Measurements from ENCODE around the gene DACH1.

DNA sequence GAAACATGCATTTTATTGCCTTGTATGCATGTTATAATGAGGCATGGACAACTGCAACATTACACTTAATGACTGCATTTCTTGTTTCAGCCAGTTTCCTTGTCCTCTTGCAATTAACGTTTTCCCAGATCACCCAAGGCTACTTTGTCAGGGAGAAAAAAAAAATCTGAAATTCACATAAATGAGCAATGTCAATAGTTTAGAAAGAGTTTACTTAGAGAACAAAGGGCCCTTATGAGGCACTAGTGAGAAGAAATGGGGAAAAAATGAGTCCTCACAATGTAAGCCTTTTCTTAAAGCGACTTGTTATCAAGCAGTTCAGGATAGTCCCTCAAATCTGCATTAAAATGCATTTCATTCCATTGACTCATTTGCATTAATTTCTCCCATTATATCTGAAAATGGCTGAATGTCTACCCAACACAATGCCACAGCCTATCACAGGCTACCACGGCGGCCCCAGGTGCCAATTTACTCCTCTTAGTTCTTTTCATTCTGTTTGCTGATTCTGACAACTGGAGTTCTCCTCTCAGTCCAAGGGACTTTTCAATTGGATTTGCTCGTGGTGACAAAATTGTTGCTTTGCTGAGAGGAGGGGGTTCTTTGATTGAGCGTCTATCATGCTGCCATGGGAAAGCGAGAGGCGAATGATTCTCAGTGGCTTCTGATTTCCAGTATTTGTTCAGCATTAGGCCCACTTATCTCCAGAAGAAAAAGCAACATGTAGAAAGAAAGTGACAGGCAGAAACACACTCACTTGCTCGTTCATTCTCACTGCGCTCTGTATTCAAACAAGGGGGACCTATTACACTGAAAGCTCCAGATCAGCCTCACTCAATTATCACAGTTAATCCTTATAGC, 107.1 kb downstream of the DACH1 start:
- no peak for TF ChIP-seq ZFP30 (CRISPR knock-in tag; IDR thresholded peaks at IDR 0.05)
- TF ChIP-seq ZFP3 (CRISPR knock-in tag; IDR thresholded peaks at IDR 0.05): no peak
- TF ChIP-seq GLIS3 (CRISPR knock-in tag; IDR thresholded peaks at IDR 0.05): no peak
- TF ChIP-seq, protein P1, sequence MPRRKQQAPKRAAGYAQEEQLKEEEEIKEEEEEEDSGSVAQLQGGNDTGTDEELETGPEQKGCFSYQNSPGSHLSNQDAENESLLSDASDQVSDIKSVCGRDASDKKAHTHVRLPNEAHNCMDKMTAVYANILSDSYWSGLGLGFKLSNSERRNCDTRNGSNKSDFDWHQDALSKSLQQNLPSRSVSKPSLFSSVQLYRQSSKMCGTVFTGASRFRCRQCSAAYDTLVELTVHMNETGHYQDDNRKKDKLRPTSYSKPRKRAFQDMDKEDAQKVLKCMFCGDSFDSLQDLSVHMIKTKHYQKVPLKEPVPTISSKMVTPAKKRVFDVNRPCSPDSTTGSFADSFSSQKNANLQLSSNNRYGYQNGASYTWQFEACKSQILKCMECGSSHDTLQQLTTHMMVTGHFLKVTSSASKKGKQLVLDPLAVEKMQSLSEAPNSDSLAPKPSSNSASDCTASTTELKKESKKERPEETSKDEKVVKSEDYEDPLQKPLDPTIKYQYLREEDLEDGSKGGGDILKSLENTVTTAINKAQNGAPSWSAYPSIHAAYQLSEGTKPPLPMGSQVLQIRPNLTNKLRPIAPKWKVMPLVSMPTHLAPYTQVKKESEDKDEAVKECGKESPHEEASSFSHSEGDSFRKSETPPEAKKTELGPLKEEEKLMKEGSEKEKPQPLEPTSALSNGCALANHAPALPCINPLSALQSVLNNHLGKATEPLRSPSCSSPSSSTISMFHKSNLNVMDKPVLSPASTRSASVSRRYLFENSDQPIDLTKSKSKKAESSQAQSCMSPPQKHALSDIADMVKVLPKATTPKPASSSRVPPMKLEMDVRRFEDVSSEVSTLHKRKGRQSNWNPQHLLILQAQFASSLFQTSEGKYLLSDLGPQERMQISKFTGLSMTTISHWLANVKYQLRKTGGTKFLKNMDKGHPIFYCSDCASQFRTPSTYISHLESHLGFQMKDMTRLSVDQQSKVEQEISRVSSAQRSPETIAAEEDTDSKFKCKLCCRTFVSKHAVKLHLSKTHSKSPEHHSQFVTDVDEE (CRISPR knock-in tag; IDR thresholded peaks at IDR 0.05): no peak
- TF ChIP-seq ARNTL (CRISPR knock-in tag; IDR thresholded peaks at IDR 0.05; ENCODE audit: borderline replicate concordance, low read depth): no peak
- TF ChIP-seq, protein P2, sequence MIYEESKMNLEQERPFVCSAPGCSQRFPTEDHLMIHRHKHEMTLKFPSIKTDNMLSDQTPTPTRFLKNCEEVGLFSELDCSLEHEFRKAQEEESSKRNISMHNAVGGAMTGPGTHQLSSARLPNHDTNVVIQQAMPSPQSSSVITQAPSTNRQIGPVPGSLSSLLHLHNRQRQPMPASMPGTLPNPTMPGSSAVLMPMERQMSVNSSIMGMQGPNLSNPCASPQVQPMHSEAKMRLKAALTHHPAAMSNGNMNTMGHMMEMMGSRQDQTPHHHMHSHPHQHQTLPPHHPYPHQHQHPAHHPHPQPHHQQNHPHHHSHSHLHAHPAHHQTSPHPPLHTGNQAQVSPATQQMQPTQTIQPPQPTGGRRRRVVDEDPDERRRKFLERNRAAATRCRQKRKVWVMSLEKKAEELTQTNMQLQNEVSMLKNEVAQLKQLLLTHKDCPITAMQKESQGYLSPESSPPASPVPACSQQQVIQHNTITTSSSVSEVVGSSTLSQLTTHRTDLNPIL (CRISPR knock-in tag; IDR thresholded peaks at IDR 0.05; ENCODE audit: low read depth): no peak
- TF ChIP-seq, protein P3, sequence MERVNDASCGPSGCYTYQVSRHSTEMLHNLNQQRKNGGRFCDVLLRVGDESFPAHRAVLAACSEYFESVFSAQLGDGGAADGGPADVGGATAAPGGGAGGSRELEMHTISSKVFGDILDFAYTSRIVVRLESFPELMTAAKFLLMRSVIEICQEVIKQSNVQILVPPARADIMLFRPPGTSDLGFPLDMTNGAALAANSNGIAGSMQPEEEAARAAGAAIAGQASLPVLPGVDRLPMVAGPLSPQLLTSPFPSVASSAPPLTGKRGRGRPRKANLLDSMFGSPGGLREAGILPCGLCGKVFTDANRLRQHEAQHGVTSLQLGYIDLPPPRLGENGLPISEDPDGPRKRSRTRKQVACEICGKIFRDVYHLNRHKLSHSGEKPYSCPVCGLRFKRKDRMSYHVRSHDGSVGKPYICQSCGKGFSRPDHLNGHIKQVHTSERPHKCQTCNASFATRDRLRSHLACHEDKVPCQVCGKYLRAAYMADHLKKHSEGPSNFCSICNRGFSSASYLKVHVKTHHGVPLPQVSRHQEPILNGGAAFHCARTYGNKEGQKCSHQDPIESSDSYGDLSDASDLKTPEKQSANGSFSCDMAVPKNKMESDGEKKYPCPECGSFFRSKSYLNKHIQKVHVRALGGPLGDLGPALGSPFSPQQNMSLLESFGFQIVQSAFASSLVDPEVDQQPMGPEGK (CRISPR knock-in tag; IDR thresholded peaks at IDR 0.05; ENCODE audit: borderline replicate concordance): no peak
- no peak for TF ChIP-seq CSDC2 (CRISPR knock-in tag; IDR thresholded peaks at IDR 0.05)

Measured in SK-N-SH treated with all-trans-retinoic acid at 6 μM for 48 hours (cell line).